Right lobe of liver (tissue), 6 donors: ENCODE data around the gene NOD2. TPM values are rescaled to one million over a fixed set of nuclear protein-coding genes. Genes with fewer than 3 reads are reported as not detected.
A peak's percentile ranks its signal among the peaks of the same experiment; 100 is the strongest.

Experiments used
- ATAC-seq, 4 donors: fragments of 200-7000 bp; cut with Tn5 transposase; one replicate each; pipeline ENCODE4 v1.9.1; 2020; ENCODE audit warnings: mild to moderate bottlenecking in 4 of 4, moderate library complexity in 4 of 4
- DNase-seq, 3 donors: peaks; one replicate each; pipeline ENCODE4 v3.0.0-alpha.2; 2020
- H3K27ac ChIP-seq, 3 donors: fragments of 200-600 bp; one replicate each; pipeline ENCODE4 v1.8.0; 2022
- H3K27me3 ChIP-seq, 2 donors: fragments of 200-600 bp; one replicate each; pipeline ENCODE4 v1.8.0; 2022
- H3K36me3 ChIP-seq, 4 donors: fragments of 200-600 bp; sonication (generic) in 1 of 4; one replicate each; pipeline versions ENCODE4 v1.5.1 to v1.8.0; 2017 to 2022; ENCODE audit warnings: control low read depth in 1 of 4
- H3K4me1 ChIP-seq, 4 donors: fragments of 200-600 bp; sonication (generic) in 1 of 4; one replicate each; pipeline versions ENCODE4 v1.5.1 to v1.8.0; 2017 to 2022; ENCODE audit warnings: control low read depth in 1 of 4
- H3K4me3 ChIP-seq, 3 donors: fragments of 200-600 bp; one replicate each; pipeline ENCODE4 v1.8.0; 2022
- H3K9me3 ChIP-seq, 4 donors: fragments of 200-600 bp; sonication (generic) in 1 of 4; one replicate each; pipeline versions ENCODE4 v1.5.1 to v1.8.0; 2017 to 2022; ENCODE audit warnings: control low read depth in 1 of 4
- POLR2A ChIP-seq: fragments of 450-650 bp; IDR thresholded peaks from one replicate; pipeline ENCODE4 v1.6.1; 2017; ENCODE audit warnings: antibody characterized with exemption, mild to moderate bottlenecking
- WGBS: methylation state at CpG from one replicate; pipeline ENCODE4 v1.1.6; 2018; ENCODE audit warnings: low coverage, low lambda C conversion rate; ENCODE audit not compliant: insufficient coverage; ENCODE audit errors: missing lambda C conversion rate; 5-methylcytosine and 5-hydroxymethylcytosine counted together
- intact Hi-C, 2 donors: fragments of 100-400 bp; cut with DNase I; formaldehyde crosslinking; loops; one replicate each; pipeline versions ENCODE4 v1.11.2 to v1.14.1; 2022
- total RNA-seq, 6 experiments: library from RNA; depleted of rRNA in 2 of 6; stranded (reverse); fragments of >200 nt in 2 of 6; fragmentation: NEBNext Ultra II Directional in 3 of 6; extraction: Animal tissue kit (Norgen Biotek cat#: 25700) in 3 of 6; gene quantifications; one replicate each; pipeline versions ENCODE4 v1.1.0 to v1.2.4, GENCODE V29; 2016 to 2023
- TF ChIP-seq, protein P1 (sequence below), 4 donors: fragments of 200-600 bp in 3 of 4; fragments of 450-650 bp in 1 of 4; IDR thresholded peaks; one replicate each; pipeline versions ENCODE4 v1.5.1 to v1.8.0; 2016 to 2022; ENCODE audit warnings: antibody characterized with exemption in 4 of 4, mild to moderate bottlenecking in 2 of 4
- donor health status: DM: no; HTN: yes; CAD: no.
- donor health status: DM: no; HTN: no; CAD: no.
- donor health status: DM: no; HTN: no; CAD: no.
- donor health status: DM: no; HTN: yes; CAD: no.
- donor health status: DM: no; HTN: yes; CAD: no.

NOD2 gene
- total RNA-seq, 6 experiments from 2014 or later = 0.74 to 6.0 (median 1.4) TPM

DNA sequence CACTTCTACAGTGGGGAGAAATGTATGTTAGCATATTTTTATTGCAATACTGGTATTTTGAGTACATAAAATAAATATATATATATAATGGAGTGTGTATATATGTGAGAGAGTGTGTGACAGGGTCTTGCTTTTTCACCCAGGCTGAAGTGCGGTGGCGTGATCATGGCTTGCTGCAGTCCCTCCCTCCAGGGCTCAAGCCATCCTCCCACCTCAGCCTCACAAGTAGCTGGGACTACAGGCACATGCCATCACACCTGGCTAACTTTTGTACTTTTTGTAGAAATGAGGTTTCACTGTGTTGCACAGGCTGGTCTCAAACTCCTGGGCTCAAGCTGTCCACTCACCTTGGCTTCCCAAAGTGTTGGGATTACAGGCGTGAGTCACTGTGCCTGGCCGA, 52.5 kb downstream of the NOD2 start:
- Histone ChIP-seq H3K27me3 (no peaks in the 10 kb centered on the region), H3K4me3 (no peak overlapping the region), H3K4me1 (peaks cover 0 to 8% (median 2%) of the 10 kb centered on the region in 4 donors), H3K27ac (no peak overlapping the region), H3K36me3 (peaks cover 0 to 10% (median 0%) of the 10 kb centered on the region in 4 donors), H3K9me3 (no peaks in the 10 kb centered on the region)
- DNase-seq (no peak), ATAC-seq (no peak)
- TF ChIP-seq POLR2A = no peak
- TF ChIP-seq, protein P1, sequence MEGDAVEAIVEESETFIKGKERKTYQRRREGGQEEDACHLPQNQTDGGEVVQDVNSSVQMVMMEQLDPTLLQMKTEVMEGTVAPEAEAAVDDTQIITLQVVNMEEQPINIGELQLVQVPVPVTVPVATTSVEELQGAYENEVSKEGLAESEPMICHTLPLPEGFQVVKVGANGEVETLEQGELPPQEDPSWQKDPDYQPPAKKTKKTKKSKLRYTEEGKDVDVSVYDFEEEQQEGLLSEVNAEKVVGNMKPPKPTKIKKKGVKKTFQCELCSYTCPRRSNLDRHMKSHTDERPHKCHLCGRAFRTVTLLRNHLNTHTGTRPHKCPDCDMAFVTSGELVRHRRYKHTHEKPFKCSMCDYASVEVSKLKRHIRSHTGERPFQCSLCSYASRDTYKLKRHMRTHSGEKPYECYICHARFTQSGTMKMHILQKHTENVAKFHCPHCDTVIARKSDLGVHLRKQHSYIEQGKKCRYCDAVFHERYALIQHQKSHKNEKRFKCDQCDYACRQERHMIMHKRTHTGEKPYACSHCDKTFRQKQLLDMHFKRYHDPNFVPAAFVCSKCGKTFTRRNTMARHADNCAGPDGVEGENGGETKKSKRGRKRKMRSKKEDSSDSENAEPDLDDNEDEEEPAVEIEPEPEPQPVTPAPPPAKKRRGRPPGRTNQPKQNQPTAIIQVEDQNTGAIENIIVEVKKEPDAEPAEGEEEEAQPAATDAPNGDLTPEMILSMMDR (IDR thresholded peaks at IDR 0.05) = no peak
- 67% methylated on average over 4 of the region's 4 CpGs for WGBS
- intact Hi-C loops = no loop called here

DNA sequence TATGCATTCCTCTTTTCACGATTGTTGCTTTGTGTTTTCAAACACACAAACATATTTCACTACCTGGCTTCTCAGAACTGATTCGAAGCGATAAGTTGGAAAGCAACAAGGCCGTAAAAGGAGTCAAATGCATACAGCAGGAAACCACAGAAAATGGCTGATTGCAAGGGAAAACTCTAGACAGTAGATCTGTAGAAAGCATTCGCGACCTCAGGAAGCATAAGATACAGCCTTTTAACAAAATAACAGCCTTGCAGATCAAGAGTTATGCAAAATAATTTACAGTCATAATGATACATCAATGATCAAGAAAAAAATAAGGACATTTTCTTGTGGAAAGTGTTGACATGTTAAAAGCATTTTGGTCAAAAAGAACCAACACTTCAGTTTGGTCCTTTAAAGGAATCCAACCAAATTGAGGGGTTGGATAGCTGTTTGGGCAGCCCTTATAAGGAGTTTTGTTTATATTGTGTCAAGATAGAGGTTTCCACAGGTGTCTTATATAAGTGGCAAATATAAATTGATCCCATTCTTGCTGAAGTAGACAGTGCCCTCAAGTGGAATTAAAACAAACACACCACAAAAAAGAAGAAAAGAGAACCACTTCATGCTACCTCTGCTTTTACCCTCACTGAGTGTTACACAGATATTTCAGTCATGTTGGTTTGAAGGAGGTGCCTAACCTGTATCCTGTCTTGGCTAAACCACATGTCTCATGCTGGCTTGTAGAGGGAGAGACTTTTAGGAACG, 54.0 kb downstream of the NOD2 start:
- 35% methylated on average over 7 of the region's 7 CpGs for WGBS
- intact Hi-C loops = no loop called here
- TF ChIP-seq, protein P1 (IDR thresholded peaks at IDR 0.05) = peak; percentile 33 to 49 (median 39)
- no peak for TF ChIP-seq POLR2A
- DNase-seq (no peak), ATAC-seq (peak; percentile 68 to 83 (median 70))
- Histone ChIP-seq H3K4me1 (peaks cover 0 to 8% (median 0%) of the 10 kb centered on the region in 4 donors), H3K36me3 (peaks cover 0 to 19% (median 0%) of the 10 kb centered on the region in 4 donors), H3K4me3 (no peak overlapping the region), H3K9me3 (no peaks in the 10 kb centered on the region), H3K27me3 (no peaks in the 10 kb centered on the region), H3K27ac (peak overlapping the region in 1 of 3 donors; percentile 15)

DNA sequence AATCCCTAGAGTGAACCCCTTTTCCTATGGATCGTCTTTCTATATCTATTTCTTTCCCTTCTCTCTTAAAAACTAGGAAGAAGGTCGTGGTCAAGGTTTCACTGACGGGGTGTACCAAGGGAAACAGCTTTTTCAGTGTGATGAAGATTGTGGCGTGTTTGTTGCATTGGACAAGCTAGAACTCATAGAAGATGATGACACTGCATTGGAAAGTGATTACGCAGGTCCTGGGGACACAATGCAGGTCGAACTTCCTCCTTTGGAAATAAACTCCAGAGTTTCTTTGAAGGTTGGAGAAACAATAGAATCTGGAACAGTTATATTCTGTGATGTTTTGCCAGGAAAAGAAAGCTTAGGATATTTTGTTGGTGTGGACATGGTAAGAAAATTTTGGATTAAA, 58.1 kb downstream of the NOD2 start:
- TF ChIP-seq, protein P1 (IDR thresholded peaks at IDR 0.05) = no peak
- TF ChIP-seq POLR2A = no peak
- Histone ChIP-seq H3K9me3 (no peaks in the 10 kb centered on the region), H3K36me3 (peaks cover 0 to 47% (median 4%) of the 10 kb centered on the region in 4 donors), H3K4me1 (peaks cover 0 to 8% (median 0%) of the 10 kb centered on the region in 4 donors), H3K27ac (no peak overlapping the region), H3K27me3 (no peaks in the 10 kb centered on the region), H3K4me3 (no peak overlapping the region)
- no peak for DNase-seq
- 64% methylated on average over 6 of the region's 6 CpGs for WGBS
- intact Hi-C loops = no loop called here
- ATAC-seq = peak; percentile 39 to 56 (median 48)

DNA sequence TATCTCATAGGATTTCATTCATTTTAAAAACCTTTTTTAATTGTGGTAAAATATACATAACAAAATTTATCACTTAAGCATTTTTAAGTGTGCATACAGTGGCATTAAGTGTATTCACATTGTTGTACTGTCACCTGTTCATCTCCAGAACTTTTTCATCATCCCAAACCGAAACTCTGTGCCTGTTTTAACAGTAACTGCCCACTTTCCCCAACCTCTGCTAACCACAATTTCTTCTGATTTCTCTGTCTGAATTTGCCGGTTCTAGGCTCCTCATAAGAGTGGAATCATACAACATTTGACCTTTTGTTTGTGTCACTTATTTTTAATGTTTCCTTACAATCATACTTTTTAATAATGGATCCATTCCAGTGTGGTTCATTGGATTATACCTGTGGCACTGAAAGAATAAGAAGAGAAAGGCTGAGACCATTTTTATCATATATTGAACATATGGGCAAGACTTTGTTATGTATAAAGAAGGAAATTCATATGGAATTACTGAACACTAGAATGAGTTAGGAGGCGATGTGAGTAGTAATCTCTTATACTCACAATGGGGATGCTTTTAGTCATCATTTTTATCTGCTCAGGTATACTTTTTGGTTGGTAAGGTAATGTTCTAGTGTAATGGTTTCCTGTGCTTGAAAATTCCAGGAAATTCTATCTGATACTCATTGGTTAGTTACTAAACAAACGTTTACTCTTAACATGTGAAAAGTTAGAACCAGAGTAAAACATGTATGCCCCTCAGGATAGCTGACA, 59.2 kb downstream of the NOD2 start:
- Histone ChIP-seq H3K9me3 (no peaks in the 10 kb centered on the region), H3K27me3 (no peaks in the 10 kb centered on the region), H3K4me3 (no peak overlapping the region), H3K36me3 (peaks cover 0 to 52% (median 4%) of the 10 kb centered on the region in 4 donors), H3K27ac (no peak overlapping the region), H3K4me1 (peaks cover 0 to 2% (median 0%) of the 10 kb centered on the region in 4 donors)
- DNase-seq = no peak
- intact Hi-C loops = no loop called here
- no peak for TF ChIP-seq POLR2A
- TF ChIP-seq, protein P1 (IDR thresholded peaks at IDR 0.05) = no peak
- ATAC-seq = no peak
- WGBS = 56% methylated on average over 4 of the region's 4 CpGs
